Endodermal cell (in vitro differentiated cells): ENCODE results near the gene STX10. TPM values are rescaled to one million over a fixed set of nuclear protein-coding genes. Genes with fewer than 3 reads are reported as not detected.

Source experiments
- DNase-seq: peaks from one replicate; pipeline ENCODE4 v3.0.0-alpha.2; 2017
- H3K27ac ChIP-seq: 2 replicates; pipeline ENCODE4 v1.5.1; 2013; ENCODE audit warnings: mild to moderate bottlenecking, low read depth, low read length, moderate library complexity
- H3K27me3 ChIP-seq: 2 replicates; pipeline ENCODE4 v1.6.1; 2013; ENCODE audit warnings: mild to moderate bottlenecking, low read length, moderate library complexity; ENCODE audit not compliant: insufficient read depth, control insufficient read depth, poor library complexity, severe bottlenecking
- H3K36me3 ChIP-seq: 2 replicates; pipeline ENCODE4 v1.7.0; 2013; ENCODE audit warnings: mild to moderate bottlenecking, low read length, moderate library complexity; ENCODE audit not compliant: control insufficient read depth, insufficient read depth
- H3K4me1 ChIP-seq: one replicate; pipeline ENCODE4 v1.7.0; 2013; ENCODE audit warnings: low read length; ENCODE audit not compliant: control insufficient read depth, insufficient read depth
- H3K4me3 ChIP-seq: 2 replicates; pipeline ENCODE4 v1.5.1; 2013; ENCODE audit warnings: mild to moderate bottlenecking, low read length, moderate library complexity
- H3K9ac ChIP-seq: 2 replicates; pipeline ENCODE4 v1.6.1; 2013; ENCODE audit warnings: mild to moderate bottlenecking, low read length, moderate library complexity; ENCODE audit not compliant: poor library complexity, severe bottlenecking; ENCODE audit errors: extremely low read depth
- H3K9me3 ChIP-seq: 2 replicates; pipeline ENCODE4 v1.6.1; 2013; ENCODE audit warnings: mild to moderate bottlenecking, low read length, moderate library complexity; ENCODE audit not compliant: control insufficient read depth
- H3K27ac Mint-ChIP-seq: 2 replicates; pipeline ENCODE4 v1.8.0; 2020; ENCODE audit warnings: mixed read lengths
- H3K27me3 Mint-ChIP-seq: 2 replicates; pipeline ENCODE4 v1.8.0; 2021; ENCODE audit warnings: mild to moderate bottlenecking, mixed read lengths; ENCODE audit not compliant: insufficient read depth
- H3K36me3 Mint-ChIP-seq: 2 replicates; pipeline ENCODE4 v1.8.0; 2020; ENCODE audit warnings: low read depth, mixed read lengths
- H3K4me1 Mint-ChIP-seq: 2 replicates; pipeline ENCODE4 v1.8.0; 2020; ENCODE audit warnings: mixed read lengths
- H3K4me3 Mint-ChIP-seq: 2 replicates; pipeline ENCODE4 v1.8.0; 2020; ENCODE audit warnings: mild to moderate bottlenecking, moderate library complexity, mixed read lengths
- H3K9me3 Mint-ChIP-seq: 2 replicates; pipeline ENCODE4 v1.8.0; 2020; ENCODE audit warnings: mild to moderate bottlenecking, mixed read lengths
- WGBS, 2 experiments: methylation state at CpG; one replicate each; pipeline versions ENCODE4 v1.1.5 to v1.1.7; 2013; ENCODE audit warnings: missing lambda C conversion rate in 2 of 2, mixed read lengths in 1 of 2; ENCODE audit not compliant: insufficient coverage in 1 of 2, insufficient read length in 1 of 2; 5-methylcytosine and 5-hydroxymethylcytosine counted together
- total RNA-seq, 2 donors: library from RNA; stranded (reverse); fragmentation: NEBNext Ultra II Directional in 1 of 2; extraction: Animal tissue kit (Norgen Biotek cat#: 25700) in 1 of 2; gene quantifications; 2 replicates in 1 of 2; 3 replicates in 1 of 2; pipeline ENCODE4 v1.2.1, GENCODE V29; 2021
- TF ChIP-seq, protein P1 (sequence below): fragments of 200-600 bp; sonication (generic); conservative IDR thresholded peaks from 2 replicates; pipeline ENCODE4 v1.5.0; 2021; ENCODE audit warnings: antibody characterized with exemption, mild to moderate bottlenecking

Gene STX10
- total RNA-seq, 2 donors from 2014 or later: 30.8 to 34.8 TPM

- Mint-ChIP-seq H3K27me3 (no peaks in the 10 kb centered on the region), H3K27ac (peak overlapping the region; percentile 99), H3K4me3 (peak overlapping the region; percentile 58), H3K36me3 (no peaks in the 10 kb centered on the region), H3K4me1 (peaks cover 17% of the 10 kb centered on the region), H3K9me3 (no peaks in the 10 kb centered on the region)
- 66 to 72% methylated on average over 18 to 19 of the region's 19 CpGs for WGBS, 2 experiments
- TF ChIP-seq, protein P1, sequence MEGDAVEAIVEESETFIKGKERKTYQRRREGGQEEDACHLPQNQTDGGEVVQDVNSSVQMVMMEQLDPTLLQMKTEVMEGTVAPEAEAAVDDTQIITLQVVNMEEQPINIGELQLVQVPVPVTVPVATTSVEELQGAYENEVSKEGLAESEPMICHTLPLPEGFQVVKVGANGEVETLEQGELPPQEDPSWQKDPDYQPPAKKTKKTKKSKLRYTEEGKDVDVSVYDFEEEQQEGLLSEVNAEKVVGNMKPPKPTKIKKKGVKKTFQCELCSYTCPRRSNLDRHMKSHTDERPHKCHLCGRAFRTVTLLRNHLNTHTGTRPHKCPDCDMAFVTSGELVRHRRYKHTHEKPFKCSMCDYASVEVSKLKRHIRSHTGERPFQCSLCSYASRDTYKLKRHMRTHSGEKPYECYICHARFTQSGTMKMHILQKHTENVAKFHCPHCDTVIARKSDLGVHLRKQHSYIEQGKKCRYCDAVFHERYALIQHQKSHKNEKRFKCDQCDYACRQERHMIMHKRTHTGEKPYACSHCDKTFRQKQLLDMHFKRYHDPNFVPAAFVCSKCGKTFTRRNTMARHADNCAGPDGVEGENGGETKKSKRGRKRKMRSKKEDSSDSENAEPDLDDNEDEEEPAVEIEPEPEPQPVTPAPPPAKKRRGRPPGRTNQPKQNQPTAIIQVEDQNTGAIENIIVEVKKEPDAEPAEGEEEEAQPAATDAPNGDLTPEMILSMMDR: no peak
- peak overlapping the region; percentile 97 for H3K27ac ChIP-seq
- H3K4me3 ChIP-seq: peak overlapping the region; percentile 66
- no peaks in the 10 kb centered on the region for H3K27me3 ChIP-seq
- no peaks in the 10 kb centered on the region for H3K9me3 ChIP-seq
- H3K4me1 ChIP-seq: peaks cover 10% of the 10 kb centered on the region
- no peaks in the 10 kb centered on the region for H3K36me3 ChIP-seq
- DNase-seq: peak; percentile 82
- peak overlapping the region; percentile 89 for H3K9ac ChIP-seq
Observed at GRCh38 chr19:13165162-13165997, 15.2 kb upstream of the STX10 start.

DNA sequence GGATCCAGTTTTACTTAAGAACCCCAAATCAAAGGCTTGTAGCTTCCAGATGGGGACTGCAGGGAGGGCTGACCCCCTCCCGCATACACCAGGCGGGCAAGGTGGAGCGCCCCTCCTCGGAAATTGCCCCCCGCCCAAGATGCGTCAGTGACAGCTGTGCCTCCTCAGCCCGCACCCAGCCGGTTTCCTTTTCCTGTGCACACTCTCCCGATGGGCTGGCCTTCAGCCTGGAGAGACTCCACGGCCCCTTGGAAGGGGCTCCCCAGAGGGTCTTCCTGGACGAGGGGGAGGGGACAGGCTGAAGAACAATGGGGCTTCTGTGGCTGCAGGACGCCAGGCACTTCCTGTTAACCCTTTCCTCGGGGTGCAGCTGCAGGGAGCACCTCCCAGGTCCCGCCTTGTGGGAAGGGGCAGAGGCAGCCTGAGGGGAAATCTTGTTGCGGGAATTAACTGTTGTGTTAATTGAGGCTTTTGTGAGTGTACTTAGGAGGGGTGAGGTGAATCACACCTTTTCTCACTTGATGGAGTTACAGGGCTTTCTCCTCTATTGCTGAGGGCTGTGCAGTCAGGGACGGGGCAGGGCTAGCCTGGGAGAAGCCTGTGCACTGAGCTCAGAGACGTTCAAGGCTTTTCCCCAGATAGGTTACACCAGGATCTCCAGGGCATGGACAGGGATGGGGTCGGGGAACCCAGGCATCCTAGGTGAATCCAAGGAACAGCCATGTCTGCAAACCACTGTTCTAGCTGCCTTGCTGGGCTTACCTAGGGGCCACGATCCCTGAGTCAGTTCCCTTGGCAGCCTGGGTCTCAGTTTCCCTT, 14.4 kb upstream of the STX10 start:
- H3K4me3 Mint-ChIP-seq: peak overlapping the region; percentile 58
- peaks cover 10% of the 10 kb centered on the region for H3K4me1 ChIP-seq

More for the DNA sequence above, 14.4 kb upstream of the STX10 start:
- Mint-ChIP-seq H3K9me3 (no peaks in the 10 kb centered on the region), H3K27me3 (no peaks in the 10 kb centered on the region), H3K4me1 (peaks cover 20% of the 10 kb centered on the region), H3K36me3 (no peaks in the 10 kb centered on the region), H3K27ac (peak overlapping the region; percentile 99)
- WGBS, 2 experiments: 2 to 7% methylated on average over 15 to 19 of the region's 19 CpGs
- no peaks in the 10 kb centered on the region for H3K36me3 ChIP-seq
- DNase-seq: peak; percentile 98
- H3K9ac ChIP-seq: peak overlapping the region; percentile 89
- peak overlapping the region; percentile 83 for H3K4me3 ChIP-seq
- H3K27me3 ChIP-seq: no peaks in the 10 kb centered on the region
- H3K27ac ChIP-seq: peak overlapping the region; percentile 97
- TF ChIP-seq, protein P1: no peak
- H3K9me3 ChIP-seq: no peaks in the 10 kb centered on the region
